ENCODE measurements around the gene USF2.

The USF2 gene

DNA sequence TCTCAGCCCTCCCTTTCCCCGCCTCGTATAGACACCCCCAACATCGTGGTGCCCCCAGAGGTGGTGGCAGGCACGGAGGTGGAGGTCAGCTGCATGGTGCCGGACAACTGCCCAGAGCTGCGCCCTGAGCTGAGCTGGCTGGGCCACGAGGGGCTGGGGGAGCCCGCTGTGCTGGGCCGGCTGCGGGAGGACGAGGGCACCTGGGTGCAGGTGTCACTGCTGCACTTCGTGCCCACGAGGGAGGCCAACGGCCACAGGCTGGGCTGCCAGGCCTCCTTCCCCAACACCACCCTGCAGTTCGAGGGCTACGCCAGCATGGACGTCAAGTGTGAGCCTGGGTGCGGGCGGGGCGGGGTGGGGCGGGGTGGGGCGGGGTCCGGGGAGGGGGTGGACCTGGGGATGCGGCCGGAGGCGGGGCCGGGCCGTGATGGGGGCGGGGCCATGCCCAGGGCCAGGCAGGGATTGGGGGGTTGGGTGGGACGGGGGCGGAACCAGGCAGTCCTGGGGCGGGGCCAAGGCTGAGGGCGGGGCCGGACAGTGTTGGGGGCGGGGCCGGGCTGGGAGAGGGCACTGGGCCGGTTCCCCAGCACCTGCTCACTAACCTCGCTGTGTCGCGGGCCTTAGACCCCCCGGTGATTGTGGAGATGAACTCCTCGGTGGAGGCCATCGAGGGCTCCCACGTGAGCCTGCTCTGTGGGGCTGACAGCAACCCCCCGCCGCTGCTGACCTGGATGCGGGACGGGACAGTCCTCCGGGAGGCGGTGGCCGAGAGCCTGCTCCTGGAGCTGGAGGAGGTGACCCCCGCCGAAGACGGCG lies 31.0 kb downstream of the USF2 start:
- TF ChIP-seq ZFX (IDR thresholded peaks at IDR 0.05; ENCODE audit: borderline replicate concordance) = no peak
- TF ChIP-seq, protein P1, sequence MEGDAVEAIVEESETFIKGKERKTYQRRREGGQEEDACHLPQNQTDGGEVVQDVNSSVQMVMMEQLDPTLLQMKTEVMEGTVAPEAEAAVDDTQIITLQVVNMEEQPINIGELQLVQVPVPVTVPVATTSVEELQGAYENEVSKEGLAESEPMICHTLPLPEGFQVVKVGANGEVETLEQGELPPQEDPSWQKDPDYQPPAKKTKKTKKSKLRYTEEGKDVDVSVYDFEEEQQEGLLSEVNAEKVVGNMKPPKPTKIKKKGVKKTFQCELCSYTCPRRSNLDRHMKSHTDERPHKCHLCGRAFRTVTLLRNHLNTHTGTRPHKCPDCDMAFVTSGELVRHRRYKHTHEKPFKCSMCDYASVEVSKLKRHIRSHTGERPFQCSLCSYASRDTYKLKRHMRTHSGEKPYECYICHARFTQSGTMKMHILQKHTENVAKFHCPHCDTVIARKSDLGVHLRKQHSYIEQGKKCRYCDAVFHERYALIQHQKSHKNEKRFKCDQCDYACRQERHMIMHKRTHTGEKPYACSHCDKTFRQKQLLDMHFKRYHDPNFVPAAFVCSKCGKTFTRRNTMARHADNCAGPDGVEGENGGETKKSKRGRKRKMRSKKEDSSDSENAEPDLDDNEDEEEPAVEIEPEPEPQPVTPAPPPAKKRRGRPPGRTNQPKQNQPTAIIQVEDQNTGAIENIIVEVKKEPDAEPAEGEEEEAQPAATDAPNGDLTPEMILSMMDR (IDR thresholded peaks at IDR 0.05) = no peak

DNA sequence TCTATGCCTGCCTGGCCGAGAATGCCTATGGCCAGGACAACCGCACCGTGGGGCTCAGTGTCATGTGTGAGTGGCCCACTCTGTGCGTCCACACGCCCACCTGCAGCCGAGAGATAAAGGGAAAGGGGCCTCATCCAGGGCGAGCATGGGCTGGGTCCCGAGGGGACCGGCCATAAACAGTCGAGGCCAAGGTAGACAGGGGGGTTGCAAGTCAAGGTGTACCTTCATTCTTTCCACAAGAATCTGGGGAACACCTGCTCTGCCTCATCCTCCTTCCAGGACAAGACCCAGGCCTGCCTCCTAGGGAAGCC lies 31.5 kb downstream of the USF2 start:
- TF ChIP-seq, protein P1 (IDR thresholded peaks at IDR 0.05) = no peak
- TF ChIP-seq ZFX (IDR thresholded peaks at IDR 0.05; ENCODE audit: borderline replicate concordance) = no peak
- no peak overlapping the region for H3K27ac ChIP-seq

More for the DNA sequence above, 31.0 kb downstream of the USF2 start:
- H3K27ac ChIP-seq = no peak overlapping the region

DNA sequence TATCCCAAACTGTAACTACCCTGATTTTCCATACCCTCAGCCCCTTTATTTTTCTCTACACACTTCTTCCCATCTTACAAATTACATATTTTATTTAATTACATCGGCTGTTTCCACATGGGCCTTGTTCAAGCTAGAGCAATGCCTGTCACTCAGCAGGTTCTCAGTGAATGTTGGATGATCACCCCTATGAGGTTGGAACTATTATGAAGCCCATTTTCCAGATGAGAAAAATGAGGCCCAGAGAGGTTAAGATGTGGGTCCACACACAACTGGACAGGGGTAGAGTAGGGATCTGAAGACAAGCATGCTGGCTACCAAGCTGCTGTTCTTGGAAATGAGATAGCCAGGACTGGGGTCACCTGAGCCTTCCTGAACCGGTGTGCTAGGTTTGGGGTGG lies 33.2 kb downstream of the USF2 start:
- TF ChIP-seq, protein P1 (IDR thresholded peaks at IDR 0.05) = no peak
- no peak for TF ChIP-seq ZFX (IDR thresholded peaks at IDR 0.05; ENCODE audit: borderline replicate concordance)

DNA sequence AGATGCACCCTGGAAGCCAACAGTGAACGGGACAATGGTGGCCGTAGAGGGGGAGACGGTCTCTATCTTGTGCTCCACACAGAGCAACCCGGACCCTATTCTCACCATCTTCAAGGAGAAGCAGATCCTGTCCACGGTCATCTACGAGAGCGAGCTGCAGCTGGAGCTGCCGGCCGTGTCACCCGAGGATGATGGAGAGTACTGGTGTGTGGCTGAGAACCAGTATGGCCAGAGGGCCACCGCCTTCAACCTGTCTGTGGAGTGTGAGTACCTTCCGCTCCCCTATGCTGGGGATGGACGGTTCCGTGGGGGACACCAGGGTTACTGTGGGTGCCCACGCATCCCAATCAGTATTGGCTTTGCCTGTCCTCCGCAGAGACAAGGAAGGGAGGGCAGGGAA lies 33.7 kb downstream of the USF2 start:
- H3K27ac ChIP-seq = no peak overlapping the region
- TF ChIP-seq, protein P1 (IDR thresholded peaks at IDR 0.05) = no peak
- TF ChIP-seq ZFX (IDR thresholded peaks at IDR 0.05; ENCODE audit: borderline replicate concordance) = no peak

More for the DNA sequence above, 33.2 kb downstream of the USF2 start:
- H3K27ac ChIP-seq = no peak overlapping the region

DNA sequence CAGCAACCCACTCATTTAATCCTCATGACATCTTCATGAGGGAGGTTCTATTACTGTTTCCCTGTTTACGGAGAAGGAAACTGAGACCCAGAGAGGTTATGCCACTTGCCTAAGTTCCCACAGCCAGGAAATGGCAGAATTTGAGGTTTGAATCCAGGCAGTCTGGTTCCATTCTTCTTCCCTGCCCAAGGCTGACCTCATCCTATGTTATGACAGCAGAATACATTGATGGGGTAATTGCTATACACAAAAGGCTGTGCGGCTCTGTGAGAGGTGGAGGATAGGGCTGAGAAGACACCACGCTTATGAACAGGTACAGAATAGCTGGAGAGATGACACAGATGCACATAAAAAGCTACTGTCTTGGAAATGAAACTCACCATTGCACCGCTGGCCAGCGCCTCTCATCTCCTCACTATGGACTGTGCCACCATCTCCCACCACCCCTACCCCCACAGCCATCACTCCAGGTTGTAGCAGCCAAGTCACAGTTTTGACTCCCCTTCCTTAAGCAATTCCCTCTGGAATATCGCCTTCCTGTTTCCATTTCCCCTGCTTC lies 34.7 kb downstream of the USF2 start:
- no peak for TF ChIP-seq ZFX (IDR thresholded peaks at IDR 0.05; ENCODE audit: borderline replicate concordance)
- TF ChIP-seq, protein P1 (IDR thresholded peaks at IDR 0.05) = no peak
- no peak overlapping the region for H3K27ac ChIP-seq

DNA sequence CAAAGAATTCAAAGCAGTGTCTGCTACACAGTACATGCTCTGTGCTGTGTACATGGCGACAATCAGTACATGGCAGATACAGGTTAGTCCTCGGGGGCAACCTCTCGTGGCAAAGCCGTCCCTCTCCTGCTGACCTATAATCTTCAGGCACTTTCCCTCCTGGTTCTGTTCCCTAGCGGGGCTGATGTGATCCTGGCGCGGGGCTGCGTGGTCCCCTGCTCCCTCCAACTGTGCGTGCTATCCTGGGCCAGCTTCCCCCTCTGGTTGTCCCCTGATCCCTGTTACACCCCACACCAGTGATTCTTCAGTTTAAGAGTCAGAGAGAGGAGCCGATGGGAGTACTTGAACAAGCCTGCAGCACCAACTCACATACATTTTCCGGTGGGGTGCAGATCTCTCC lies 35.3 kb downstream of the USF2 start:
- no peak overlapping the region for H3K27ac ChIP-seq
- TF ChIP-seq, protein P1 (IDR thresholded peaks at IDR 0.05) = no peak
- no peak for TF ChIP-seq ZFX (IDR thresholded peaks at IDR 0.05; ENCODE audit: borderline replicate concordance)

DNA sequence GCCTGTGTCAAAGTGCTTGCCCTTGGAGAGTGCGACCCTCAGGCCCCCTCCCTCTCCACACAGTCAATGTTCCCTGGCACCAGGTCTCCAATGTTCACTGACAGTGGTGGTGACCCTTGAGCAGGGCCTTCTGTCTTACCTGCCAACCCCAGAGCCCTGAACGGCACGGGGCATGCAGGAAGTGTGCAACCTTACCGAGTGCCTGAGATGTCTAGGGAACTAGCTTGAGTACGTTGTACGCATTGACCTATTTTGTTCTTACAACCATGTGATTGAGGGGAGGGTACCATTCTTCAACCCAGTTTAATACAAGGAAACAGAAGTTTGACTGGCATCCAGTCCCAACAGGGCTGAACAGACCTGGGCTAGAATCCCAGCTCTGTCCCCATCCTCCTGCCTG lies 36.4 kb downstream of the USF2 start:
- no peak overlapping the region for H3K27ac ChIP-seq
- no peak for TF ChIP-seq ZFX (IDR thresholded peaks at IDR 0.05; ENCODE audit: borderline replicate concordance)
- TF ChIP-seq, protein P1 (IDR thresholded peaks at IDR 0.05) = no peak

Measured in 22Rv1 (cell line).